GM04504 (cell line): ENCODE measurements around the gene AGK.
"Not testable (repeated sequence)": the region's sequence is repeated elsewhere in the genome, so short reads cannot be mapped to it uniquely, and the experiment has no call there.

Source experiments
- DNase-seq: peaks from one replicate; pipeline ENCODE4 v3.0.0-alpha.2; 2012; ENCODE audit warnings: low read depth

AGK gene

GRCh38 chr7:141551782-141552181 is 572 bp downstream of the AGK start:
- DNase-seq = no peak

GRCh38 chr7:141557360-141557759 is 6.2 kb downstream of the AGK start:
- DNase-seq = no peak

GRCh38 chr7:141557831-141558531 is 6.8 kb downstream of the AGK start:
- not testable (repeated sequence) for DNase-seq

GRCh38 chr7:141558544-141559183 is 7.5 kb downstream of the AGK start:
- DNase-seq = no peak

GRCh38 chr7:141559961-141560360 is 8.8 kb downstream of the AGK start:
- no peak for DNase-seq

GRCh38 chr7:141562036-141562435 is 10.8 kb downstream of the AGK start:
- DNase-seq = no peak

- DNase-seq = no peak
Measured at GRCh38 chr7:141562543-141562942, 11.3 kb downstream of the AGK start.

GRCh38 chr7:141562972-141563371 is 11.8 kb downstream of the AGK start:
- no peak for DNase-seq

GRCh38 chr7:141563956-141564623 is 12.9 kb downstream of the AGK start:
- DNase-seq = no peak

- no peak for DNase-seq
Measured at GRCh38 chr7:141567432-141567831, 16.2 kb downstream of the AGK start.

- DNase-seq = no peak
Measured at GRCh38 chr7:141568227-141568626, 17.0 kb downstream of the AGK start.

- no peak for DNase-seq
Measured at GRCh38 chr7:141571059-141571458, 19.8 kb downstream of the AGK start.

- DNase-seq = no peak
Measured at GRCh38 chr7:141572175-141572574, 21.0 kb downstream of the AGK start.

GRCh38 chr7:141573511-141573910 is 22.3 kb downstream of the AGK start:
- DNase-seq = no peak

- DNase-seq = no peak
Measured at GRCh38 chr7:141575164-141575563, 24.0 kb downstream of the AGK start.

GRCh38 chr7:141575654-141576448 is 24.6 kb downstream of the AGK start:
- no peak for DNase-seq

- DNase-seq = no peak
Measured at GRCh38 chr7:141577043-141577839, 26.0 kb downstream of the AGK start.

GRCh38 chr7:141579953-141580352 is 28.7 kb downstream of the AGK start:
- DNase-seq = not testable (repeated sequence)

- not testable (repeated sequence) for DNase-seq
Measured at GRCh38 chr7:141582063-141582462, 30.9 kb downstream of the AGK start.

- no peak for DNase-seq
Measured at GRCh38 chr7:141584935-141585334, 33.7 kb downstream of the AGK start.
